HG02840 (cell line): ENCODE results near the gene IL13RA1.
"Not testable (repeated sequence)": the region's sequence is repeated elsewhere in the genome, so short reads cannot be mapped to it uniquely, and the experiment has no call there.

Experiments used
- ATAC-seq: cut with Tn5 transposase; IDR thresholded peaks from one replicate; pipeline ENCODE4 v1.9.1; 2021; ENCODE audit warnings: mild to moderate bottlenecking, moderate library complexity, moderate number of reproducible peaks; ENCODE audit not compliant: unreplicated experiment, low FRiP score

The IL13RA1 gene

GRCh38 chrX:118726887-118727685 is at the start of gene IL13RA1:
Gene IL13RA1, plus strand, starts transcription at chrX:118727606. Its CDS starts 33 bp downstream, at chrX:118727639.
- ATAC-seq: no peak

GRCh38 chrX:118679290-118679689 is 48.1 kb upstream of the IL13RA1 start:
- no peak for ATAC-seq

DNA sequence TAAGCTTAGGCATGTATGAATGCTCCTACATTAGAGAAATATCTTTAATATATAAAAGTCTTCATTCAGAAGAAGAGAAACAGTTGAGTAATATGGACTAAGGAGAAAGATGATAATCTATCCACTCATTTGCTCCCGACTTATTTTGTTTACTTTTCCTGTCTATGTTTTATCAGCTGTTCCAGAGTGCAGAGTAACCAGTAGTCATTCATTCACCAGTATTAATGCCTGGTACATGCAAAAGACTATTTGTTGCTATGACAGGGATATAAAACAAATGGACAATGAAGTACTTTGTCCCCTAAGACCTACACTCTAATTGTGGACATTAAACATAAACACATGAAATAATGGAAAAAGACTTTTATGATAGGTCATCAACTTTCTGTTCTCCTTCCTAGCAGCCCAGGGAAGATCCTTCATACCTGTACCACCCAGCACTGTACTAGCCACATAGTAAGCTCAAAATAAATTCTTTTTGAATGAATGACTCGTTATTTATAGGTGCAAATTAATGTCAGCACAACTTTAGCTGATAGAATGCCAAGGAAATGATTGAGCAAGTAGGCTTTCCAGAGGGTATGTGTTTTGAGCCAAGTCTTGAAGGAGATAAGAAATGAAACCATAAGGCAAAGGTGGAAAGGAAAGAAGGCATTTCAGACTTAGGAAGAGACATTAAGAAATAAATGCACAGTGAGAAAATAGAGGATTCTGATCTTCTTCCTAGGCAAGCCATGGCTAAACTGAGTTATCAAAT is 45.0 kb upstream of the IL13RA1 start:
- ATAC-seq: no peak

GRCh38 chrX:118685393-118685792 is 42.0 kb upstream of the IL13RA1 start:
- ATAC-seq: no peak

GRCh38 chrX:118688935-118689334 is 38.5 kb upstream of the IL13RA1 start:
- no peak for ATAC-seq

GRCh38 chrX:118693843-118694242 is 33.6 kb upstream of the IL13RA1 start:
- ATAC-seq: no peak

- no peak for ATAC-seq
These were observed 32.8 kb upstream of the IL13RA1 start for GRCh38 chrX:118694638-118695037.

- no peak for ATAC-seq
These were observed 28.8 kb upstream of the IL13RA1 start for GRCh38 chrX:118698516-118699170.

- no peak for ATAC-seq
These were observed 24.7 kb upstream of the IL13RA1 start for GRCh38 chrX:118702741-118703140.

DNA sequence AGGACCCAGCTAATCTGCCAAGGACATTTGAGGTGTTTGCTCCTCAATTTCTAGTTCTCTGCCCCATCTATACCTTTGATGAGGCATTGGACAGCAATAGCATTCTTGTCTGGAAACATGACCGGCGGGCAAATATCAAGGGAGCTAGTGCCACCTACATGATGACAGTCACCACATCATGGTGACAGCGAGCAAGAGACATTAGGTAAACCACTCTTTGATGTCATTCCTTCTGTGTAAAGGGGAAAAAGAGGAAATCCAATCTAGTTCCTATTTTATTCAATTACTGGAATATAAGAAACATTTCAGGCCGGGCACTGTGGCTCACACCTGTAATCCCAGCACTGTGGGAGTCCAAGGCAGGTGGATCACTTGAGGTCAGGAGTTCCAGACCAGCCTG is 20.7 kb upstream of the IL13RA1 start:
- ATAC-seq: no peak

DNA sequence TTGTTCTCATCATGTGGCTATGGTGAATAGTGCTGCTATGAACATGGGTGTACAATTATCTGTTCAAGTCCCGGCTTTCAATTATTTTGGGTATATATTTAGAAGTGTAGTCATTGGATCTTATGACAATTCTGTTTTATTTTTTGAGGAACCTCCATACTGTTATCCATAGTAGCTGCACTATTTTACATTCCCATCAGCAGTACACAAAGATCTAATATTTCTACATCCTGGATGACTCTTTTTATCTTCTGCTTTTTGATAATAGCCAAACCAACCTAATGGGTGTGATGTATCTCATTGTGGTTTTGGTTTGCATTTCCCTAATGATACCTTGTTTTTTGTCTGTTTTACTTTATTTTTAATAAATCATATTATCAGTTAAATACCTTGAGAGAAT is 12.9 kb upstream of the IL13RA1 start:
- ATAC-seq: no peak

GRCh38 chrX:118715917-118716316 is 11.5 kb upstream of the IL13RA1 start:
- not testable (repeated sequence) for ATAC-seq

GRCh38 chrX:118716833-118717232 is 10.6 kb upstream of the IL13RA1 start:
- ATAC-seq: not testable (repeated sequence)

GRCh38 chrX:118717678-118718391 is 9.6 kb upstream of the IL13RA1 start:
- no peak for ATAC-seq

DNA sequence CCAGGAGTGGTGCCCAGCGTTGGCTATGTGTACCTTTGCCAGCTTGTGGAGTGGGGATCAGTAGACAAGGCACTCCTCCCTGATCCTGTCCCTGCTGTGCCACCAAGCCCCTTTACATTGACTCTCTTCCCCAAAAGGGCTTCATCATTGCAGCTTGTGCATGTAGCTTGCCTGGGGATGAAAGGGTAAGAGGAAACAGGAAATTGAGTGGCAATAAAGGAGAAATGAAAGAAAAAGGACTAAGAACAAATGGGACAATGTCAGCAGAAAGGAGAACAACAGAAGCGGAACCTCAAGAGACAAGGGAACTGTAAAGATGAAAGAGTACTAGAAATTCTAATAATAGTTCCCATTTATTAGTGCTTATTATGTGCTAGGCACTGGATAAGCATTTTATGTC is 8.7 kb upstream of the IL13RA1 start:
- ATAC-seq: no peak

- ATAC-seq: no peak
These were observed 7.2 kb upstream of the IL13RA1 start for GRCh38 chrX:118720058-118720707.

DNA sequence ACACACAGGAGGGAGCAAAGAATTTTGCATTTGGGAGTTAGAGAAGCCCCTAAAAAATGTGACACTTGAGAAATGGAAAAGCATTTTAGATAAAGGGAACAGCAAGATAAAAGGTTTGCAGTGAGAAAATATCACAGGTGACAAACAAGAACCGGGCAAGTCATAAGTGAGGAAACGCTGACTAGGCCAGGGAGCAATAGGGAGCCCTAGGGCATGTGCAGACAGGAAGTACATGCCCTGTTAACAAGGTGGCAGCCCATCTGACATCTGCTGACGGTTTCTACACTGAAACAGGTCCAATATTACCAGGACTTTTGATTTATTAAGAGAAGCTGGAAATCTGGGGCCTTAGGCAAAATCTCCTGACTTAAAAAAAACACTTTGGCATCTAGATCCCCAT is 4.0 kb upstream of the IL13RA1 start:
- no peak for ATAC-seq

- no peak for ATAC-seq
These were observed 3.0 kb upstream of the IL13RA1 start for GRCh38 chrX:118724365-118724764.

- no peak for ATAC-seq
These were observed 2.6 kb upstream of the IL13RA1 start for GRCh38 chrX:118724775-118725174.

DNA sequence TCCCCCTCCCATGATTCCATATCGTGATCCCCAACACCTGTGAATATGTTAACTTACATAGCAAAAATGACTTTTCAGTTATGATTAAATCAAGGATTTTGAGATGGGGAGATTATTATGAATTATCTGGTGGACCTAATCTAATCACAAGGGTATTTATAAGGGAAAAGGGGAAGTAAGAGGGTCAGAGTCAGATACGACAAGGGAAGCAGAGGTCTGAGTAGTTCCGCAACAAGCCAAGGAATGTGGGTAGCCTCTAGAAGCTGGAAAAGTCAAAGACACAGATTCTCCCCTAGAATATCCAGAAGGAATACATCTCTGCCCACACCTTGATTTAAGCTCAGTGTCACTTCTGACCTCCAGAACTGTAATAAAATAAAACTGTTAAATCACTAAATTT is 1.0 kb upstream of the IL13RA1 start:
- ATAC-seq: no peak
